GM12878 (cell line): ENCODE measurements around the gene FAM227B. TPM values are rescaled to one million over a fixed set of nuclear protein-coding genes. Genes with fewer than 3 reads are reported as not detected.

Experiments used
- ATAC-seq: fragments of 200-7000 bp; cut with Tn5 transposase; 3 replicates; pipeline ENCODE4 v1.9.1; 2020; ENCODE audit warnings: mild to moderate bottlenecking, moderate library complexity
- BruUV-seq: library from RNA; stranded (reverse); fragments of 400-500 nt; replicated peaks from 2 replicates; lab custom pipeline; 2021; lab: Mats Ljungman, UMichigan
- CTCF ChIA-PET: fragments of 300-600 bp; sonication (Branson Sonifier 250); formaldehyde crosslinking; extraction: SDS; loops from one replicate; lab custom pipeline; 2021; ENCODE audit warnings: inconsistent platforms; lab: Yijun Ruan, JAX
- POLR2A ChIA-PET: fragments of 350-600 bp; formaldehyde crosslinking; extraction: SDS; loops from one replicate; lab custom pipeline; 2021; ENCODE audit warnings: inconsistent platforms; lab: Charles Lee
- RAD21 ChIA-PET: fragments of 300-600 bp; sonication (Branson Sonifier 250); formaldehyde crosslinking; loops from one replicate; lab custom pipeline; 2023; ENCODE audit warnings: antibody characterized with exemption; ENCODE audit not compliant: unreplicated experiment; lab: Charles Lee
- SMC1A ChIA-PET: fragments of 300-600 bp; sonication (Branson Sonifier 250); formaldehyde crosslinking; loops from one replicate; lab custom pipeline; 2023; ENCODE audit not compliant: unreplicated experiment, uncharacterized antibody; lab: Charles Lee
- DNase-seq: peaks from one replicate; pipeline ENCODE4 v3.0.0-alpha.2; 2011; ENCODE audit warnings: low read depth, low spot score
- FAIRE-seq: peaks from 3 replicates; lab custom pipeline; 2011; peaks lifted over from hg19 to GRCh38; lab: Jason Lieb, UNC
- H2AFZ ChIP-seq: 2 replicates; pipeline ENCODE4 v1.6.0; 2011; ENCODE audit warnings: low read depth, low read length, control low read depth; ENCODE audit not compliant: control insufficient read depth
- H3K27ac ChIP-seq: 2 replicates; pipeline ENCODE4 v1.5.1; 2011; ENCODE audit warnings: control low read depth; ENCODE audit not compliant: control insufficient read depth, insufficient read depth
- H3K27me3 ChIP-seq, 2 experiments: replicated peaks in 1 of 2; 2 replicates each; pipeline versions ENCODE4 v1.6.0 to v1.6.1; 2011; ENCODE audit warnings: low read length in 1 of 2; ENCODE audit not compliant: control insufficient read depth in 2 of 2, insufficient read depth in 2 of 2
- H3K36me3 ChIP-seq, 2 experiments: 2 replicates each; pipeline ENCODE4 v1.5.1; 2011; ENCODE audit warnings: low read length in 1 of 2; ENCODE audit not compliant: control insufficient read depth in 2 of 2, insufficient read depth in 2 of 2
- H3K4me1 ChIP-seq: 2 replicates; pipeline ENCODE4 v1.6.1; 2011; ENCODE audit warnings: mild to moderate bottlenecking, low read length, moderate library complexity, mixed read lengths; ENCODE audit not compliant: control insufficient read depth, insufficient read depth
- H3K4me2 ChIP-seq: 2 replicates; pipeline ENCODE4 v1.6.0; 2011; ENCODE audit warnings: control low read depth; ENCODE audit not compliant: control insufficient read depth, insufficient read depth
- H3K4me3 ChIP-seq: fragments of 200-600 bp; sonication (generic); 2 replicates; pipeline ENCODE4 v1.5.1; 2016
- H3K79me2 ChIP-seq: 2 replicates; pipeline ENCODE4 v1.6.0; 2011; ENCODE audit warnings: low read length; ENCODE audit not compliant: control insufficient read depth, insufficient read depth
- H3K9ac ChIP-seq: 2 replicates; pipeline ENCODE4 v1.8.0; 2011; ENCODE audit warnings: low read length, control low read depth, mixed read lengths; ENCODE audit not compliant: control insufficient read depth, insufficient read depth
- H3K9me3 ChIP-seq: replicated peaks from 3 replicates; pipeline ENCODE4 v1.5.1; 2011; ENCODE audit warnings: mild to moderate bottlenecking, low read length; ENCODE audit not compliant: control insufficient read depth, insufficient read depth
- H4K20me1 ChIP-seq: 2 replicates; pipeline ENCODE4 v1.6.0; 2011; ENCODE audit not compliant: control insufficient read depth, insufficient read depth
- HDGF ChIP-seq: fragments of 450-650 bp; IDR thresholded peaks from 2 replicates; pipeline ENCODE4 v1.6.1; 2016; ENCODE audit warnings: antibody characterized with exemption
- MYC ChIP-seq: IDR thresholded peaks from 2 replicates; pipeline ENCODE4 v1.6.1; 2011; ENCODE audit warnings: mild to moderate bottlenecking, low read length, moderate library complexity, inconsistent platforms; ENCODE audit not compliant: insufficient read depth, insufficient replicate concordance, insufficient read length, severe bottlenecking
- PML ChIP-seq: IDR thresholded peaks from 2 replicates; pipeline ENCODE4 v1.6.1; 2012; ENCODE audit warnings: low read length, inconsistent platforms
- RELA ChIP-seq: fragments of 450-650 bp; IDR thresholded peaks from 2 replicates; pipeline ENCODE4 v1.8.0; 2014; ENCODE audit warnings: borderline replicate concordance; ENCODE audit not compliant: partially characterized antibody
- SMAD1 ChIP-seq: fragments of 450-650 bp; IDR thresholded peaks from 2 replicates; pipeline ENCODE4 v1.6.1; 2018; ENCODE audit warnings: mild to moderate bottlenecking, low read depth; ENCODE audit not compliant: partially characterized antibody
- TCF3 ChIP-seq: IDR thresholded peaks from 2 replicates; pipeline ENCODE4 v1.6.1; 2012; ENCODE audit warnings: low read depth, mild to moderate bottlenecking, low read length, borderline replicate concordance; ENCODE audit not compliant: insufficient read depth
- WGBS: methylation state at CpG from one replicate; pipeline ENCODE4 v1.1.6; 2016; ENCODE audit warnings: low lambda C conversion rate; ENCODE audit not compliant: insufficient replicate concordance, insufficient coverage; ENCODE audit errors: missing lambda C conversion rate; 5-methylcytosine and 5-hydroxymethylcytosine counted together
- in situ Hi-C: fragments of 300-500 bp; cut with MboI; formaldehyde crosslinking; loops from 9 replicates; pipeline ENCODE4 v1.14.3; 2018; ENCODE audit warnings: mixed read lengths
- intact Hi-C: fragments of 100-400 bp; cut with micrococcal nuclease; formaldehyde crosslinking; loops from one replicate; pipeline ENCODE4 v1.14.2; 2022; ENCODE audit not compliant: unreplicated experiment
- polyA plus RNA-seq, 11 experiments: library from polyadenylated mRNA; depleted of rRNA in 4 of 11; unstranded in 6 of 11; stranded (reverse) in 5 of 11; fragments of >200 nt; fragmentation: Nextera tagmentation in 4 of 11; fragmentation: Illumina TruSeq in 1 of 11; extraction: Ambion mirVana in 4 of 11; extraction: Trizol in 1 of 11; gene quantifications; 1 replicate in 1 of 11; 2 replicates in 10 of 11; pipeline versions ENCODE4 v1.2.1 to v1.2.3, GENCODE V29; 2011 to 2016; ENCODE audit warnings: inconsistent platforms in 2 of 11, missing spikeins in 2 of 11, low read depth in 1 of 11
- total RNA-seq, 4 experiments: library from RNA; depleted of rRNA in 3 of 4; stranded (reverse); fragments of >200 nt in 3 of 4; fragmentation: Illumina TruSeq in 1 of 4; extraction: Trizol in 1 of 4; gene quantifications; 2 replicates each; pipeline versions ENCODE4 v1.2.1 to v1.2.3, GENCODE V29; 2013 to 2021
- TF ChIP-seq, protein P1 (sequence below): IDR thresholded peaks from 2 replicates; pipeline ENCODE4 v1.6.1; 2011; ENCODE audit warnings: borderline replicate concordance, low read depth, mild to moderate bottlenecking, moderate library complexity, low read length; ENCODE audit not compliant: insufficient read depth, poor library complexity, severe bottlenecking
- TF ChIP-seq, protein P2 (sequence below), 3 experiments: IDR thresholded peaks in 2 of 3; conservative IDR thresholded peaks in 1 of 3; 2 replicates each; pipeline ENCODE4 v1.5.1; 2011; ENCODE audit warnings: low read depth in 3 of 3, low read length in 3 of 3, mild to moderate bottlenecking in 3 of 3, control low read depth in 2 of 3, moderate library complexity in 2 of 3, inconsistent platforms in 1 of 3, mixed read lengths in 1 of 3; ENCODE audit not compliant: control insufficient read depth in 2 of 3, insufficient read depth in 1 of 3; ENCODE audit errors: extremely low read depth in 1 of 3
- TF ChIP-seq, protein P3 (sequence below): fragments of 450-650 bp; IDR thresholded peaks from 2 replicates; pipeline ENCODE4 v1.6.1; 2017; ENCODE audit warnings: borderline replicate concordance
- TF ChIP-seq, protein P4 (sequence below): fragments of 450-650 bp; IDR thresholded peaks from 2 replicates; pipeline ENCODE4 v1.6.1; 2016; ENCODE audit warnings: mild to moderate bottlenecking
- TF ChIP-seq, protein P5 (sequence below): fragments of 450-650 bp; conservative IDR thresholded peaks from 2 replicates; pipeline ENCODE4 v1.6.1; 2017; ENCODE audit warnings: mild to moderate bottlenecking, moderate library complexity

FAM227B gene
- total and polyA plus RNA-seq, 10 of the 15 experiments (the other 5 are each of a cell fraction or from before 2014, with no cell fraction given), result 3.9 to 12.6 (median 6.9) TPM

DNA sequence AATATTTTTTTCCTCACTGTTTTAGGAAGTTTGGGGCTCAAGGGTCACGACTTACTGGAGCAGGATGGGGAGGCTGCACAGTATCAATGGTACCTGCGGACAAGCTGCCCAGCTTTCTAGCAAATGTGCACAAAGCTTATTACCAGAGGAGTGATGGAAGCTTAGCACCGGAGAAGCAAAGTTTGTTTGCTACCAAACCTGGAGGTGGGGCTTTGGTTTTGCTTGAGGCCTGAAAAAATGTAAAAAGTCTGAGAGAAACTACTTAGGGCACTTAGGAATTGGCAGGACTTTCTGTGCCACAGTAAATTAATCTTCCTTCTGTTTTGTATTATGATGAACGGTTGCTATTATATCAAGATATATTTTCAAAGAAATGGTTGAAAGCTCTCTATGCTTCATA is 292.7 kb downstream of the FAM227B start:
- ATAC-seq, result no peak
- Histone ChIP-seq H3K36me3 (no peaks in the 10 kb centered on the region; a peak in 1 of 4 replicates), H2AFZ (no peak overlapping the region), H3K79me2 (no peaks in the 10 kb centered on the region), H3K9ac (no peak overlapping the region), H3K4me2 (no peak overlapping the region), H3K9me3 (no peaks in the 10 kb centered on the region), H3K4me3 (no peak overlapping the region), H3K27ac (no peak overlapping the region), H4K20me1 (no peaks in the 10 kb centered on the region), H3K4me1 (no peaks in the 10 kb centered on the region), H3K27me3 (no peaks in the 10 kb centered on the region)
- FAIRE-seq, result no peak
- 97% methylated on average over 4 of the region's 4 CpGs for WGBS
- in situ Hi-C loops (no loop called here), intact Hi-C loops (no loop called here)
- no peak for TF ChIP-seq RELA
- TF ChIP-seq SMAD1, result no peak
- TF ChIP-seq HDGF, result no peak
- TF ChIP-seq MYC, result no peak
- TF ChIP-seq, protein P1, sequence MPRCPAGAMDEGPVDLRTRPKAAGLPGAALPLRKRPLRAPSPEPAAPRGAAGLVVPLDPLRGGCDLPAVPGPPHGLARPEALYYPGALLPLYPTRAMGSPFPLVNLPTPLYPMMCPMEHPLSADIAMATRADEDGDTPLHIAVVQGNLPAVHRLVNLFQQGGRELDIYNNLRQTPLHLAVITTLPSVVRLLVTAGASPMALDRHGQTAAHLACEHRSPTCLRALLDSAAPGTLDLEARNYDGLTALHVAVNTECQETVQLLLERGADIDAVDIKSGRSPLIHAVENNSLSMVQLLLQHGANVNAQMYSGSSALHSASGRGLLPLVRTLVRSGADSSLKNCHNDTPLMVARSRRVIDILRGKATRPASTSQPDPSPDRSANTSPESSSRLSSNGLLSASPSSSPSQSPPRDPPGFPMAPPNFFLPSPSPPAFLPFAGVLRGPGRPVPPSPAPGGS, result no peak
- TF ChIP-seq TCF3, result no peak
- TF ChIP-seq, protein P2, sequence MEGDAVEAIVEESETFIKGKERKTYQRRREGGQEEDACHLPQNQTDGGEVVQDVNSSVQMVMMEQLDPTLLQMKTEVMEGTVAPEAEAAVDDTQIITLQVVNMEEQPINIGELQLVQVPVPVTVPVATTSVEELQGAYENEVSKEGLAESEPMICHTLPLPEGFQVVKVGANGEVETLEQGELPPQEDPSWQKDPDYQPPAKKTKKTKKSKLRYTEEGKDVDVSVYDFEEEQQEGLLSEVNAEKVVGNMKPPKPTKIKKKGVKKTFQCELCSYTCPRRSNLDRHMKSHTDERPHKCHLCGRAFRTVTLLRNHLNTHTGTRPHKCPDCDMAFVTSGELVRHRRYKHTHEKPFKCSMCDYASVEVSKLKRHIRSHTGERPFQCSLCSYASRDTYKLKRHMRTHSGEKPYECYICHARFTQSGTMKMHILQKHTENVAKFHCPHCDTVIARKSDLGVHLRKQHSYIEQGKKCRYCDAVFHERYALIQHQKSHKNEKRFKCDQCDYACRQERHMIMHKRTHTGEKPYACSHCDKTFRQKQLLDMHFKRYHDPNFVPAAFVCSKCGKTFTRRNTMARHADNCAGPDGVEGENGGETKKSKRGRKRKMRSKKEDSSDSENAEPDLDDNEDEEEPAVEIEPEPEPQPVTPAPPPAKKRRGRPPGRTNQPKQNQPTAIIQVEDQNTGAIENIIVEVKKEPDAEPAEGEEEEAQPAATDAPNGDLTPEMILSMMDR (IDR thresholded peaks at IDR 0.05 in 2 of 3, conservative IDR thresholded peaks at IDR 0.05 in 1 of 3; ENCODE audit: control insufficient read depth in 2 of 3, extremely low read depth in 1 of 3, insufficient read depth in 1 of 3, low read depth in 3 of 3, low read length in 3 of 3), result no peak
- TF ChIP-seq, protein P3, sequence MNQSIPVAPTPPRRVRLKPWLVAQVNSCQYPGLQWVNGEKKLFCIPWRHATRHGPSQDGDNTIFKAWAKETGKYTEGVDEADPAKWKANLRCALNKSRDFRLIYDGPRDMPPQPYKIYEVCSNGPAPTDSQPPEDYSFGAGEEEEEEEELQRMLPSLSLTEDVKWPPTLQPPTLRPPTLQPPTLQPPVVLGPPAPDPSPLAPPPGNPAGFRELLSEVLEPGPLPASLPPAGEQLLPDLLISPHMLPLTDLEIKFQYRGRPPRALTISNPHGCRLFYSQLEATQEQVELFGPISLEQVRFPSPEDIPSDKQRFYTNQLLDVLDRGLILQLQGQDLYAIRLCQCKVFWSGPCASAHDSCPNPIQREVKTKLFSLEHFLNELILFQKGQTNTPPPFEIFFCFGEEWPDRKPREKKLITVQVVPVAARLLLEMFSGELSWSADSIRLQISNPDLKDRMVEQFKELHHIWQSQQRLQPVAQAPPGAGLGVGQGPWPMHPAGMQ, result no peak
- TF ChIP-seq, protein P4, sequence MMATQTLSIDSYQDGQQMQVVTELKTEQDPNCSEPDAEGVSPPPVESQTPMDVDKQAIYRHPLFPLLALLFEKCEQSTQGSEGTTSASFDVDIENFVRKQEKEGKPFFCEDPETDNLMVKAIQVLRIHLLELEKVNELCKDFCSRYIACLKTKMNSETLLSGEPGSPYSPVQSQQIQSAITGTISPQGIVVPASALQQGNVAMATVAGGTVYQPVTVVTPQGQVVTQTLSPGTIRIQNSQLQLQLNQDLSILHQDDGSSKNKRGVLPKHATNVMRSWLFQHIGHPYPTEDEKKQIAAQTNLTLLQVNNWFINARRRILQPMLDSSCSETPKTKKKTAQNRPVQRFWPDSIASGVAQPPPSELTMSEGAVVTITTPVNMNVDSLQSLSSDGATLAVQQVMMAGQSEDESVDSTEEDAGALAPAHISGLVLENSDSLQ, result no peak
- TF ChIP-seq, protein P5, sequence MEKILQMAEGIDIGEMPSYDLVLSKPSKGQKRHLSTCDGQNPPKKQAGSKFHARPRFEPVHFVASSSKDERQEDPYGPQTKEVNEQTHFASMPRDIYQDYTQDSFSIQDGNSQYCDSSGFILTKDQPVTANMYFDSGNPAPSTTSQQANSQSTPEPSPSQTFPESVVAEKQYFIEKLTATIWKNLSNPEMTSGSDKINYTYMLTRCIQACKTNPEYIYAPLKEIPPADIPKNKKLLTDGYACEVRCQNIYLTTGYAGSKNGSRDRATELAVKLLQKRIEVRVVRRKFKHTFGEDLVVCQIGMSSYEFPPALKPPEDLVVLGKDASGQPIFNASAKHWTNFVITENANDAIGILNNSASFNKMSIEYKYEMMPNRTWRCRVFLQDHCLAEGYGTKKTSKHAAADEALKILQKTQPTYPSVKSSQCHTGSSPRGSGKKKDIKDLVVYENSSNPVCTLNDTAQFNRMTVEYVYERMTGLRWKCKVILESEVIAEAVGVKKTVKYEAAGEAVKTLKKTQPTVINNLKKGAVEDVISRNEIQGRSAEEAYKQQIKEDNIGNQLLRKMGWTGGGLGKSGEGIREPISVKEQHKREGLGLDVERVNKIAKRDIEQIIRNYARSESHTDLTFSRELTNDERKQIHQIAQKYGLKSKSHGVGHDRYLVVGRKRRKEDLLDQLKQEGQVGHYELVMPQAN, result no peak
- TF ChIP-seq PML, result no peak
- ChIA-PET SMC1A (no interaction called here), RAD21 (no interaction called here), CTCF (interaction anchor here (0.7 kb wide), 1 partner anchor 10 kb away, joined by 3 read pairs; no protein-coding TSS in a partner anchor), POLR2A (no interaction called here)
- no TSS peak for BruUV-seq
- DNase-seq, result no peak
